A673 (cell line): ENCODE data around the gene MYO5B. TPM values are rescaled to one million over a fixed set of nuclear protein-coding genes. Genes with fewer than 3 reads are reported as not detected.

Experiments
- BruUV-seq: library from RNA; stranded (reverse); fragments of 400-500 nt; replicated peaks from 2 replicates; lab custom pipeline; 2021; lab: Mats Ljungman, UMichigan
- CTCF ChIA-PET: fragments of 300-600 bp; sonication (Branson Sonifier 250); formaldehyde crosslinking; loops from one replicate; lab custom pipeline; 2022; ENCODE audit warnings: antibody characterized with exemption; lab: Charles Lee
- POLR2A ChIA-PET: fragments of 300-600 bp; sonication (Branson Sonifier 250); formaldehyde crosslinking; loops from one replicate; lab custom pipeline; 2022; ENCODE audit warnings: antibody characterized with exemption; ENCODE audit not compliant: low non-redundant PET; lab: Charles Lee
- DNase-seq: peaks from one replicate; pipeline ENCODE4 v3.0.0-alpha.2; 2015; ENCODE audit warnings: low spot score
- H3K27ac ChIP-seq: fragments of 200-600 bp; sonication (generic); 2 replicates; pipeline ENCODE4 v1.5.1; 2016; ENCODE audit warnings: mixed run types, low read depth, mild to moderate bottlenecking, mixed read lengths, antibody characterized with exemption, low read length; ENCODE audit not compliant: poor library complexity, severe bottlenecking
- H3K27me3 ChIP-seq: fragments of 200-600 bp; sonication (generic); replicated peaks from 2 replicates; pipeline ENCODE4 v1.6.1; 2017; ENCODE audit warnings: mixed run types, low read depth, mild to moderate bottlenecking, mixed read lengths, antibody characterized with exemption, low read length; ENCODE audit not compliant: insufficient read depth, poor library complexity
- H3K36me3 ChIP-seq: fragments of 200-600 bp; sonication (generic); 2 replicates; pipeline ENCODE4 v1.6.1; 2016; ENCODE audit warnings: mixed run types, mild to moderate bottlenecking, mixed read lengths, antibody characterized with exemption, low read length; ENCODE audit not compliant: insufficient read depth, poor library complexity, severe bottlenecking
- H3K4me1 ChIP-seq: fragments of 200-600 bp; sonication (generic); 2 replicates; pipeline ENCODE4 v1.6.1; 2017; ENCODE audit warnings: mixed run types, mild to moderate bottlenecking, mixed read lengths, antibody characterized with exemption, low read length; ENCODE audit not compliant: insufficient read depth, poor library complexity, severe bottlenecking
- H3K4me3 ChIP-seq: fragments of 200-600 bp; sonication (generic); 2 replicates; pipeline ENCODE4 v1.5.1; 2016; ENCODE audit warnings: low read depth, mixed run types, mild to moderate bottlenecking, mixed read lengths, low read length; ENCODE audit not compliant: poor library complexity, severe bottlenecking
- H3K9me3 ChIP-seq: fragments of 200-600 bp; sonication (generic); 2 replicates; pipeline ENCODE4 v1.6.1; 2016; ENCODE audit warnings: mixed run types, low read depth, mild to moderate bottlenecking, mixed read lengths, antibody characterized with exemption, low read length; ENCODE audit not compliant: poor library complexity, severe bottlenecking
- EZH2 ChIP-seq: fragments of 200-600 bp; sonication (generic); IDR thresholded peaks from 2 replicates; pipeline ENCODE4 v1.6.1; 2017; ENCODE audit warnings: borderline replicate concordance, low read depth, mild to moderate bottlenecking, mixed read lengths, antibody characterized with exemption, low read length; ENCODE audit not compliant: poor library complexity, severe bottlenecking
- intact Hi-C: fragments of 100-400 bp; cut with micrococcal nuclease; formaldehyde crosslinking; loops from one replicate; pipeline ENCODE4 v1.10.0; 2022; ENCODE audit not compliant: unreplicated experiment
- total RNA-seq: library from RNA; stranded (reverse); gene quantifications from 2 replicates; pipeline ENCODE4 v1.2.3, GENCODE V29; 2021
- TF ChIP-seq, protein P1 (sequence below): fragments of 300-800, 200-600 bp; sonication (generic); conservative IDR thresholded peaks from 2 replicates; pipeline ENCODE4 v1.5.1; 2017; ENCODE audit warnings: low read depth, mild to moderate bottlenecking, antibody characterized with exemption, low read length, moderate library complexity, mixed read lengths

Gene MYO5B
- total RNA-seq, 1 experiment from 2014 or later: 0.30 TPM

DNA sequence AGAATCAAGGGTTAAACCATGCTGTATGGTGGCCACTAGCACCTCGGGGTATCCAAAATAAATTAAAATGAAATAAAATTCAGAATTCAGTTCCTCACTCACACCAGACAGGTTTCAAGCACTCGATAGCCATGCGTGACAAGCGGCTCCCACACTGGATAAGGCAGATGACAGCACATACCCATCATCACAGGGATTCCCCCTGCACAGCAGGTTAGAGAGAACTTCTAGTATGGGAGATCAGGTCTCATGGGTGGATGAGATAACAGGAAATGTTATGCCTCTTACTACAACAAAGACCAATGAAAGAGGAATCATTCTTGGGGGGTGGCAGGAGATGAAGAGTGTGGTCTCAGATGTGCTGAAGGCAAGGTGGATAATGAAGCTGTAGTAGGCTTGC lies 259.7 kb downstream of the MYO5B start:
- Histone ChIP-seq H3K4me3 (no peak overlapping the region), H3K4me1 (no peaks in the 10 kb centered on the region), H3K9me3 (no peaks in the 10 kb centered on the region), H3K27ac (no peak overlapping the region), H3K27me3 (no peaks in the 10 kb centered on the region), H3K36me3 (no peaks in the 10 kb centered on the region)
- DNase-seq: no peak
- no peak for TF ChIP-seq EZH2
- TF ChIP-seq, protein P1, sequence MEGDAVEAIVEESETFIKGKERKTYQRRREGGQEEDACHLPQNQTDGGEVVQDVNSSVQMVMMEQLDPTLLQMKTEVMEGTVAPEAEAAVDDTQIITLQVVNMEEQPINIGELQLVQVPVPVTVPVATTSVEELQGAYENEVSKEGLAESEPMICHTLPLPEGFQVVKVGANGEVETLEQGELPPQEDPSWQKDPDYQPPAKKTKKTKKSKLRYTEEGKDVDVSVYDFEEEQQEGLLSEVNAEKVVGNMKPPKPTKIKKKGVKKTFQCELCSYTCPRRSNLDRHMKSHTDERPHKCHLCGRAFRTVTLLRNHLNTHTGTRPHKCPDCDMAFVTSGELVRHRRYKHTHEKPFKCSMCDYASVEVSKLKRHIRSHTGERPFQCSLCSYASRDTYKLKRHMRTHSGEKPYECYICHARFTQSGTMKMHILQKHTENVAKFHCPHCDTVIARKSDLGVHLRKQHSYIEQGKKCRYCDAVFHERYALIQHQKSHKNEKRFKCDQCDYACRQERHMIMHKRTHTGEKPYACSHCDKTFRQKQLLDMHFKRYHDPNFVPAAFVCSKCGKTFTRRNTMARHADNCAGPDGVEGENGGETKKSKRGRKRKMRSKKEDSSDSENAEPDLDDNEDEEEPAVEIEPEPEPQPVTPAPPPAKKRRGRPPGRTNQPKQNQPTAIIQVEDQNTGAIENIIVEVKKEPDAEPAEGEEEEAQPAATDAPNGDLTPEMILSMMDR: no peak
- intact Hi-C loops: no loop called here
- POLR2A ChIA-PET: no interaction called here
- CTCF ChIA-PET: no interaction called here
- no TSS peak for BruUV-seq

DNA sequence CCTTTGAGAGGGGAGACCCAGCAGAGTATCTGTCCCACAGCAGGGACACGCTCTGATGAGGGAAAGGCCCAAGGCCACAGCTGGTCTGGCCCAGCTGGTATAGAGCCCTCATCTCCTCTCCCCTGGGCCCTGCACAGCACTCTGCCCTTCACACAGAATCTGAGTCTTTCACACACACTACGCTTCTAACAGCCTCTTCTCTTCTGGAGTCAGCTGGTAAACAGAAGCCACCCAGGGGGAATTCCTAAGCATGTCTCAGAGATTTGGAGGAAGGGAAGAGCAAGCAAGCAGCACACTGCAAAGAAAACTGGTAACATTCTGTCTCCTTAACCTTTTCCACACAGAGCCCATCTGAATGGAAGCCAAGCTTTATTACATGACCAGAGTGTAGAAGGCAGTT lies 260.5 kb downstream of the MYO5B start:
- POLR2A ChIA-PET: no interaction called here
- Histone ChIP-seq H3K4me1 (no peaks in the 10 kb centered on the region), H3K36me3 (no peaks in the 10 kb centered on the region), H3K27me3 (no peaks in the 10 kb centered on the region), H3K27ac (no peak overlapping the region), H3K4me3 (no peak overlapping the region), H3K9me3 (no peaks in the 10 kb centered on the region)
- no peak for TF ChIP-seq EZH2
- TF ChIP-seq, protein P1: no peak
- CTCF ChIA-PET: no interaction called here
- no peak for DNase-seq
- intact Hi-C loops: no loop called here
- BruUV-seq: no TSS peak

DNA sequence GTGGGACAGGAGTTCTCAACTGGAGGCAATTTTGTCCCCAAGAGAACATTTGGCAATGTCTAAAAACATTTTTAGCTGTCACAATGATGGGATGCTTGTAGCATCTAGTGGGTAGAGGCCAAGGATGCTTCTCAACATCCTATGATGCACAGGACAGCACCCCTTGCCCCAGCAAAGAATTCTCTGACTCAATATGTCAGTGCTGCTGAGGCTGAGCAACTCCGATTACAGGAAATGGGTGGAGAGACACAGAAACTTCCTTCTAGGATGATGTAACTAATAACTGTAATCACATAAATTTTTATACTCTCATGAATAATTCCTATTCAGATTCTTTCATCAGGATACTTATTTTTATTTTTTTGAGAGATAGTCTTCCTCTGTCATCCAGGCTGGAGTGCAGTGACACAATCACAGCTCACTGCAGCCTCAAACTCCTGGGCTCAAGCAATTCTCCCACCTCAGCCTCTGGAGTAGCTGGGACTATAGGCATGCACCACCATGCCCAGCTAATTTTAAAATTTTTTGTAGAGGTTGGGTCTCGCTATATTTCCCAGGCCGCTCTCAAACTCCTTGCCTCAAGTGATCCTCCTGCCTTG lies 261.3 kb downstream of the MYO5B start:
- Histone ChIP-seq H3K36me3 (no peaks in the 10 kb centered on the region), H3K4me3 (no peak overlapping the region), H3K27ac (no peak overlapping the region), H3K9me3 (no peaks in the 10 kb centered on the region), H3K4me1 (no peaks in the 10 kb centered on the region), H3K27me3 (no peaks in the 10 kb centered on the region)
- no TSS peak for BruUV-seq
- intact Hi-C loops: no loop called here
- ChIA-PET POLR2A (no interaction called here), CTCF (no interaction called here)
- TF ChIP-seq EZH2: no peak
- TF ChIP-seq, protein P1: no peak
- DNase-seq: no peak
